Gastroesophageal sphincter (tissue), 4 donors: ENCODE measurements around the gene UNC13B. TPM values are rescaled to one million over a fixed set of nuclear protein-coding genes. Genes with fewer than 3 reads are reported as not detected.
"Not testable (repeated sequence)": the region's sequence is repeated elsewhere in the genome, so short reads cannot be mapped to it uniquely, and the experiment has no call there.

Source experiments
- ATAC-seq: fragments of 150-250 bp; one replicate; pipeline ENCODE4 v1.9.1; 2016; ENCODE audit warnings: mild to moderate bottlenecking, moderate library complexity
- H3K27ac ChIP-seq, 4 donors: fragments of 200-600 bp; sonication (generic) in 3 of 4; 1 replicate in 3 of 4; 2 replicates in 1 of 4; pipeline ENCODE4 v1.5.1; 2016 to 2019
- H3K27me3 ChIP-seq: fragments of 200-600 bp; sonication (generic); one replicate; pipeline ENCODE4 v1.5.1; 2019
- H3K36me3 ChIP-seq, 2 donors: fragments of 200-600 bp; sonication (generic); one replicate each; pipeline ENCODE4 v1.5.1; 2019; ENCODE audit warnings: control low read depth in 1 of 2
- H3K4me1 ChIP-seq, 3 donors: fragments of 200-600 bp; sonication (generic); 1 replicate in 2 of 3; 2 replicates in 1 of 3; pipeline ENCODE4 v1.5.1; 2016 to 2019; ENCODE audit warnings: control low read depth in 2 of 3
- H3K4me3 ChIP-seq, 2 donors: fragments of 200-600 bp; sonication (generic); one replicate each; pipeline ENCODE4 v1.5.1; 2019; ENCODE audit warnings: mild to moderate bottlenecking in 1 of 2, moderate library complexity in 1 of 2
- H3K9me3 ChIP-seq, 3 donors: fragments of 200-600 bp; sonication (generic); one replicate each; pipeline ENCODE4 v1.5.1; 2017 to 2019; ENCODE audit warnings: control low read depth in 2 of 3
- EP300 ChIP-seq: sonication (generic); formaldehyde crosslinking; IDR thresholded peaks from one replicate; pipeline ENCODE4 v1.6.1; 2017; ENCODE audit warnings: antibody characterized with exemption, mild to moderate bottlenecking
- POLR2A ChIP-seq, 2 donors: fragments of 450-650 bp; IDR thresholded peaks; one replicate each; pipeline ENCODE4 v1.6.1; 2017; ENCODE audit warnings: antibody characterized with exemption in 2 of 2, mild to moderate bottlenecking in 2 of 2, moderate library complexity in 1 of 2
- POLR2AphosphoS5 ChIP-seq: sonication (generic); formaldehyde crosslinking; IDR thresholded peaks from one replicate; pipeline ENCODE4 v1.6.1; 2017; ENCODE audit warnings: antibody characterized with exemption
- WGBS, 2 donors: methylation state at CpG; one replicate each; pipeline ENCODE4 v1.1.5; 2018; ENCODE audit warnings: low coverage in 1 of 2; 5-methylcytosine and 5-hydroxymethylcytosine counted together
- total RNA-seq, 4 donors: library from RNA; depleted of rRNA; stranded (reverse); fragments of >200 nt; gene quantifications; one replicate each; pipeline ENCODE4 v1.1.0, GENCODE V29; 2016
- TF ChIP-seq, protein P1 (sequence below), 4 experiments: fragments of 200-600 bp in 2 of 4; fragments of 450-650 bp in 2 of 4; sonication (generic) in 1 of 4; IDR thresholded peaks; one replicate each; pipeline ENCODE4 v1.5.1; 2017 to 2019; ENCODE audit warnings: antibody characterized with exemption in 4 of 4, mild to moderate bottlenecking in 2 of 4, moderate library complexity in 2 of 4

Gene UNC13B
- total RNA-seq, 4 donors from 2014 or later, result 21.3 to 35.3 (median 31.7) TPM

DNA sequence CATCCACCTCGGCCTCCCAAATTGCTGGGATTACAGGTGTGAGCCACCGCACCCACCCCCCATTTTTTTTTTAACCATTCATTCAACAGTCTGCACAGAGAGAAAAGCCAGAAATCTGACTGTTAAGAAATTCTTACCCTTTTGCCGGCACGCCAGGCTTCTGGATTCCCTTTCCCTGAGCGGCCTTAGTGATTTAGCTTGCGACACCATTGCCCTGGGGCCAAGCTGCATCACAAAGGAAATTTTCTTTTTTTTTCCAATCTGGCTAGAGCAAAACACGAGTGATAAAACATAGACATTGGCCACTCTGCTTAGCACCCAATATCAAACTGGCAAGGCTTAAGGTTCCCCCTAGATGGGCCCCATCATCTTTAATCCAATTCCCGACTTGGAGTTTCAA lies 24.9 kb upstream of the UNC13B start:
- Histone ChIP-seq H3K36me3 (no peaks in the 10 kb centered on the region), H3K4me3 (no peak overlapping the region), H3K27me3 (no peaks in the 10 kb centered on the region), H3K9me3 (peaks cover 0 to 9% (median 0%) of the 10 kb centered on the region in 3 donors), H3K4me1 (no peaks in the 10 kb centered on the region), H3K27ac (no peak overlapping the region)
- ATAC-seq, result no peak
- 72 to 77% methylated on average over 3 to 8 of the region's 8 CpGs for WGBS, 2 donors
- no peak for TF ChIP-seq POLR2A (IDR thresholded peaks at IDR 0.05)
- TF ChIP-seq POLR2AphosphoS5, result no peak
- TF ChIP-seq, protein P1, sequence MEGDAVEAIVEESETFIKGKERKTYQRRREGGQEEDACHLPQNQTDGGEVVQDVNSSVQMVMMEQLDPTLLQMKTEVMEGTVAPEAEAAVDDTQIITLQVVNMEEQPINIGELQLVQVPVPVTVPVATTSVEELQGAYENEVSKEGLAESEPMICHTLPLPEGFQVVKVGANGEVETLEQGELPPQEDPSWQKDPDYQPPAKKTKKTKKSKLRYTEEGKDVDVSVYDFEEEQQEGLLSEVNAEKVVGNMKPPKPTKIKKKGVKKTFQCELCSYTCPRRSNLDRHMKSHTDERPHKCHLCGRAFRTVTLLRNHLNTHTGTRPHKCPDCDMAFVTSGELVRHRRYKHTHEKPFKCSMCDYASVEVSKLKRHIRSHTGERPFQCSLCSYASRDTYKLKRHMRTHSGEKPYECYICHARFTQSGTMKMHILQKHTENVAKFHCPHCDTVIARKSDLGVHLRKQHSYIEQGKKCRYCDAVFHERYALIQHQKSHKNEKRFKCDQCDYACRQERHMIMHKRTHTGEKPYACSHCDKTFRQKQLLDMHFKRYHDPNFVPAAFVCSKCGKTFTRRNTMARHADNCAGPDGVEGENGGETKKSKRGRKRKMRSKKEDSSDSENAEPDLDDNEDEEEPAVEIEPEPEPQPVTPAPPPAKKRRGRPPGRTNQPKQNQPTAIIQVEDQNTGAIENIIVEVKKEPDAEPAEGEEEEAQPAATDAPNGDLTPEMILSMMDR (IDR thresholded peaks at IDR 0.05), result no peak
- no peak for TF ChIP-seq EP300

DNA sequence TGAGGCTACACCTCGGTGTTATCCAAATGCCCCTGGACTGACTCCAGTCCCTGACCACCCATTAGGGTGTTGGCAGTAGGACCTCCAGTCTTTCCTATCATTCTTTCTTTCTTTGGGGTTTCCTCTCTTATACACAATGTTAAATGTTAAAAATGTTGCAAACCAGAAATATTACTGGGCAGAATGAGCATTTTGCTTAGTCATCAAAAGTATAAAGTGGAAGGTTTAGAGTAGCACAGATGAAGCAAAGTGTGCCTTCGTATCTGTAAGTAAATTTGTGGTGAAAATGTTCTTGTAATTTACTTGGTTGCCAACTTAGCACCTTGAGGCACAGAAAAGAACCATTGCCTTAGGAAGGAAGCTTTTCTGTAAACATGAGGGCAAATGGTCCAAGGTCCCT lies 21.7 kb upstream of the UNC13B start:
- no peaks in the 10 kb centered on the region for H3K36me3 ChIP-seq
- H3K4me1 ChIP-seq, result no peaks in the 10 kb centered on the region
- ATAC-seq, result no peak
- H3K9me3 ChIP-seq, result peaks cover 0 to 26% (median 0%) of the 10 kb centered on the region in 3 donors
- TF ChIP-seq POLR2A (IDR thresholded peaks at IDR 0.05) (no peak), POLR2AphosphoS5 (no peak), EP300 (no peak)
- TF ChIP-seq, protein P1 (IDR thresholded peaks at IDR 0.05), result no peak
- H3K27ac ChIP-seq, result no peak overlapping the region
- no peaks in the 10 kb centered on the region for H3K27me3 ChIP-seq
- 81 to 86% methylated on average over 2 of the region's 2 CpGs for WGBS, 2 donors
- no peak overlapping the region for H3K4me3 ChIP-seq

- Histone ChIP-seq H3K4me3 (no peak overlapping the region), H3K36me3 (no peaks in the 10 kb centered on the region), H3K27ac (no peak overlapping the region), H3K4me1 (no peaks in the 10 kb centered on the region), H3K27me3 (no peaks in the 10 kb centered on the region), H3K9me3 (peaks cover 0 to 26% (median 0%) of the 10 kb centered on the region in 3 donors)
- 90 to 100% methylated on average over 2 to 4 of the region's 5 CpGs for WGBS, 2 donors
- TF ChIP-seq EP300, result no peak
- no peak for TF ChIP-seq POLR2A (IDR thresholded peaks at IDR 0.05)
- TF ChIP-seq, protein P1 (IDR thresholded peaks at IDR 0.05), result no peak
- TF ChIP-seq POLR2AphosphoS5, result no peak
- ATAC-seq, result no peak
These were observed 19.8 kb upstream of the UNC13B start for GRCh38 chr9:35142037-35142436.

GRCh38 chr9:35147941-35148563 lies 13.8 kb upstream of the UNC13B start:
- not testable (repeated sequence) for H3K27ac ChIP-seq, H3K4me1 ChIP-seq, ATAC-seq, H3K4me3 ChIP-seq, H3K27me3 ChIP-seq, H3K36me3 ChIP-seq
- H3K9me3 ChIP-seq, result peaks cover 0 to 31% (median 0%) of the 10 kb centered on the region in 3 donors
- 68 to 79% methylated on average over 5 of the region's 5 CpGs for WGBS, 2 donors

DNA sequence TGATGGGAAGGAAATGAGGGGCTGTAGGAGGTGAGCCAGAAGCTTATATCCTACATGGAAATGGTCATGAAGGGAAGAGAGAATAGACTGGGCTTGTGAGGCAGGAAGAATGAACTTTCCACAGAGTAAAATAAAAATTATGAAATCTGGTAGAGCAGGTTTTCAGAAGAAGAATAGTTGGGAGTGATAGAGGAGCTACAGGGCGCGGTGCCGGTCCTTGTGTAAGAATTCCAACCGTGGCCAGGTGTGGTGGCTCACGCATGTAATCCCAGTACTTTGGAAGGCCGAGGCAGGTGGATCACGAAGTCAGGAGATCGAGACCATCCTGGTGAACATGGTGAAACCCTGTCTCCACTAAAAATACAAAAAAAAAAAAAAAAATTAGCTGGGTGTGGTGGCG lies 8.9 kb upstream of the UNC13B start:
- H3K9me3 ChIP-seq, result peaks cover 0 to 19% (median 0%) of the 10 kb centered on the region in 3 donors
- ATAC-seq, result no peak
- H3K4me1 ChIP-seq, result no peaks in the 10 kb centered on the region
- 90 to 95% methylated on average over 6 to 8 of the region's 9 CpGs for WGBS, 2 donors
- H3K36me3 ChIP-seq, result no peaks in the 10 kb centered on the region
- TF ChIP-seq, protein P1 (IDR thresholded peaks at IDR 0.05), result no peak
- TF ChIP-seq POLR2A (IDR thresholded peaks at IDR 0.05), result no peak
- H3K27ac ChIP-seq, result no peak overlapping the region
- H3K27me3 ChIP-seq, result no peaks in the 10 kb centered on the region
- no peak overlapping the region for H3K4me3 ChIP-seq
